Hepatocyte (in vitro differentiated cells): ENCODE measurements around the gene GALNT11. TPM values are rescaled to one million over a fixed set of nuclear protein-coding genes. Genes with fewer than 3 reads are reported as not detected.

Experiments
- DNase-seq: peaks from one replicate; pipeline ENCODE4 v3.0.0-alpha.2; 2016; ENCODE audit warnings: low spot score
- H2AFZ ChIP-seq: fragments of 200-600 bp; sonication (generic); 2 replicates; pipeline ENCODE4 v1.6.0; 2016; ENCODE audit warnings: antibody characterized with exemption, mild to moderate bottlenecking
- H3K27ac ChIP-seq: fragments of 200-600 bp; sonication (generic); 2 replicates; pipeline ENCODE4 v1.5.1; 2016; ENCODE audit warnings: mild to moderate bottlenecking
- H3K27me3 ChIP-seq: fragments of 200-600 bp; sonication (generic); 2 replicates; pipeline ENCODE4 v1.6.1; 2016
- H3K36me3 ChIP-seq: fragments of 200-600 bp; sonication (generic); replicated peaks from 2 replicates; pipeline ENCODE4 v1.5.1; 2016; ENCODE audit warnings: low read depth; ENCODE audit not compliant: insufficient read depth
- H3K4me1 ChIP-seq: fragments of 200-600 bp; sonication (generic); 2 replicates; pipeline ENCODE4 v1.5.1; 2016; ENCODE audit warnings: mild to moderate bottlenecking, moderate library complexity; ENCODE audit not compliant: insufficient read depth
- H3K4me2 ChIP-seq: fragments of 200-600 bp; sonication (generic); 2 replicates; pipeline ENCODE4 v1.6.0; 2016
- H3K4me3 ChIP-seq: fragments of 200-600 bp; sonication (generic); 2 replicates; pipeline ENCODE4 v1.5.1; 2016; ENCODE audit warnings: mild to moderate bottlenecking
- H3K79me2 ChIP-seq: fragments of 200-600 bp; sonication (generic); 2 replicates; pipeline ENCODE4 v1.6.0; 2017; ENCODE audit warnings: mild to moderate bottlenecking
- H3K9me2 ChIP-seq: fragments of 200-600 bp; sonication (generic); replicated peaks from 2 replicates; pipeline ENCODE4 v1.6.0; 2017; ENCODE audit warnings: mild to moderate bottlenecking; ENCODE audit not compliant: insufficient read depth
- H3K9me3 ChIP-seq: fragments of 200-600 bp; sonication (generic); 2 replicates; pipeline ENCODE4 v1.5.1; 2016; ENCODE audit warnings: low read depth, mild to moderate bottlenecking
- H4K20me1 ChIP-seq: fragments of 200-600 bp; sonication (generic); 2 replicates; pipeline ENCODE4 v1.6.0; 2016; ENCODE audit warnings: mild to moderate bottlenecking; ENCODE audit not compliant: insufficient read depth, poor library complexity, severe bottlenecking
- EZH2 ChIP-seq: fragments of 200-600 bp; sonication (generic); IDR thresholded peaks from 2 replicates; pipeline ENCODE4 v1.6.1; 2016; ENCODE audit warnings: antibody characterized with exemption, mild to moderate bottlenecking, borderline replicate concordance
- EZH2phosphoT487 ChIP-seq: fragments of 200-600 bp; sonication (generic); IDR thresholded peaks from one replicate; pipeline ENCODE4 v1.6.1; 2018; ENCODE audit warnings: antibody characterized with exemption, mild to moderate bottlenecking, low read depth, moderate library complexity; ENCODE audit not compliant: unreplicated experiment, severe bottlenecking
- WGBS: methylation state at CpG from one replicate; pipeline ENCODE4 v1.1.6; 2016; ENCODE audit warnings: low lambda C conversion rate; ENCODE audit errors: missing lambda C conversion rate; 5-methylcytosine and 5-hydroxymethylcytosine counted together
- polyA plus RNA-seq: library from polyadenylated mRNA; unstranded; fragments of >200 nt; fragmentation: Nextera tagmentation; extraction: Ambion mirVana; gene quantifications from 2 replicates; pipeline ENCODE4 v1.2.1, GENCODE V29; 2016
- total RNA-seq: library from RNA; depleted of rRNA; stranded (reverse); fragments of >200 nt; gene quantifications from 2 replicates; pipeline ENCODE4 v1.2.3, GENCODE V29; 2014
- TF ChIP-seq, protein P1 (sequence below): fragments of 200-600 bp; sonication (generic); IDR thresholded peaks from 2 replicates; pipeline ENCODE4 v1.5.1; 2016; ENCODE audit warnings: antibody characterized with exemption, mild to moderate bottlenecking; ENCODE audit not compliant: poor library complexity

GALNT11 gene
- total and polyA plus RNA-seq, 2 experiments from 2014 or later: 43.7 to 64.1 TPM

DNA sequence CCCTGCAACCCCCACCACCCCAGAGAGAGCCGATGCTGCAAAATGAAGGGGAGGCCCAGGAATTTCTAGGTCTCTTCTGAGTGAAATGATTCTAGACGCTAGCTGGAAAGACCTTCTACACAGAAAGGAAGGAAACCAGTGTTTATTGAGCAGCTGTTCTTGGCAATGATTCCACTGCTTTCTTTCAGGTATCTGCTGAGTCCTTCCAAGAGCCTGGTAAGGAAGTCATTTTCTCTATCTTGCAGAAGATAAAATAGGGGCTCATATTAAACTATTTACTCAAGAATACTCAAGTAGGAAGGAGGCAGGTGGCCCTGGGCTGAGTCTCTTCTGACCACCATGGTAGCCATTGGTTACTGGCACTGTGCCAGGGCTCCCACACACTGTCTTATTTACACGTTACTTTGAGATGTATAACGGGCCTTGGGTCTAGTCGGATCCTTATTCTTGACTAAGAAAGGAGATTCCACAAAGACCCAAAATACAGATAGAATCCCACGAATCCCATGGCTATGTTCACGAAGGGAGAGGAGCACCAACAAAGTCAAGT, 112.1 kb downstream of the GALNT11 start:
- 83% methylated on average over 7 of the region's 7 CpGs for WGBS
- DNase-seq: no peak
- Histone ChIP-seq H3K9me3 (no peaks in the 10 kb centered on the region), H3K27ac (no peak overlapping the region), H3K4me3 (no peak overlapping the region), H3K4me2 (no peak overlapping the region), H3K27me3 (no peaks in the 10 kb centered on the region), H3K9me2 (no peaks in the 10 kb centered on the region), H3K79me2 (no peaks in the 10 kb centered on the region), H4K20me1 (no peaks in the 10 kb centered on the region), H3K4me1 (no peaks in the 10 kb centered on the region), H2AFZ (no peak overlapping the region), H3K36me3 (no peaks in the 10 kb centered on the region)
- no peak for TF ChIP-seq EZH2phosphoT487
- no peak for TF ChIP-seq EZH2
- TF ChIP-seq, protein P1, sequence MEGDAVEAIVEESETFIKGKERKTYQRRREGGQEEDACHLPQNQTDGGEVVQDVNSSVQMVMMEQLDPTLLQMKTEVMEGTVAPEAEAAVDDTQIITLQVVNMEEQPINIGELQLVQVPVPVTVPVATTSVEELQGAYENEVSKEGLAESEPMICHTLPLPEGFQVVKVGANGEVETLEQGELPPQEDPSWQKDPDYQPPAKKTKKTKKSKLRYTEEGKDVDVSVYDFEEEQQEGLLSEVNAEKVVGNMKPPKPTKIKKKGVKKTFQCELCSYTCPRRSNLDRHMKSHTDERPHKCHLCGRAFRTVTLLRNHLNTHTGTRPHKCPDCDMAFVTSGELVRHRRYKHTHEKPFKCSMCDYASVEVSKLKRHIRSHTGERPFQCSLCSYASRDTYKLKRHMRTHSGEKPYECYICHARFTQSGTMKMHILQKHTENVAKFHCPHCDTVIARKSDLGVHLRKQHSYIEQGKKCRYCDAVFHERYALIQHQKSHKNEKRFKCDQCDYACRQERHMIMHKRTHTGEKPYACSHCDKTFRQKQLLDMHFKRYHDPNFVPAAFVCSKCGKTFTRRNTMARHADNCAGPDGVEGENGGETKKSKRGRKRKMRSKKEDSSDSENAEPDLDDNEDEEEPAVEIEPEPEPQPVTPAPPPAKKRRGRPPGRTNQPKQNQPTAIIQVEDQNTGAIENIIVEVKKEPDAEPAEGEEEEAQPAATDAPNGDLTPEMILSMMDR: no peak

DNA sequence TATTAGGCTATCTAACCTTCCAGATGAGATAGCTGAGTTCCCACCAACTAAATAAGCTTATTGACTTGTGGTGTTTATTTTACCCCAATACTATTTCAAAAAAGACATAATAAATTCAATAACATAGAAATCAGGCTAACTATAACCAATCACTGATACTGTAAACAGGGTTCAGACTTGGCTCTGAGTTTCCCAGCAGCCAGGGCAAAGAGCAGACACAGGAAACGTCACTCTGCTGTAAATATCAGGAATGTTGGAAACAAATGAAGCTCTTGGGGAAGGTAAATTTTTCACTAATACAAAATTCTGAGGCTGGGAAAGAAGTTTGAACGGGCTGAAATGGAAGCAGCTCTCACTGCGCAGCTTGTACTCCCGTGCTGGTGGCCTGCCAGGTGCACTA, 114.6 kb downstream of the GALNT11 start:
- H3K9me2 ChIP-seq: no peaks in the 10 kb centered on the region

DNA sequence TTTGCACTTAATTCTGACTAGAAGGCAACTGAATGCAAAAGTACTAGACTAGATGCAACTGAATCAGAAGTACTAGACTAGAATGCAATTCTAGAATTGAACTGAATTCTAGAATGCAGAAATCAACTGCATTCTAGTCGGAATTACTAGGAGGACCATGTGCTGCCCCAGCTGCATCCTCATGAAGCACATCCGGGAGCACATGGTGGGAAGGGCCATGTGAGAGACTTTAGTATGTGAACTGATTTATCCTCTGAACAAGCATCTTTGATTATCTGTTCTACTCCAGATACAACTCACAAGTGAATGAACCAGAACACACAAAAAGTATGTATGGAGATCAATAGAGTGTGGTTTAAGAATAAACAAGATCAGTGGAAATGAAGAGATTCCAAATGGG, 115.1 kb downstream of the GALNT11 start:
- TF ChIP-seq EZH2phosphoT487 (no peak), EZH2 (no peak)
- TF ChIP-seq, protein P1: no peak
- Histone ChIP-seq H3K4me1 (no peaks in the 10 kb centered on the region), H3K27ac (no peak overlapping the region), H3K9me3 (no peaks in the 10 kb centered on the region), H4K20me1 (no peaks in the 10 kb centered on the region), H2AFZ (no peak overlapping the region), H3K9me2 (no peaks in the 10 kb centered on the region), H3K79me2 (no peaks in the 10 kb centered on the region), H3K27me3 (no peaks in the 10 kb centered on the region), H3K36me3 (no peaks in the 10 kb centered on the region), H3K4me3 (no peak overlapping the region), H3K4me2 (no peak overlapping the region)
- DNase-seq: no peak
- 98% methylated on average over 2 of the region's 2 CpGs for WGBS

More for the DNA sequence above, 114.6 kb downstream of the GALNT11 start:
- DNase-seq: no peak
- Histone ChIP-seq H3K4me1 (no peaks in the 10 kb centered on the region), H3K36me3 (no peaks in the 10 kb centered on the region), H3K27me3 (no peaks in the 10 kb centered on the region), H3K9me3 (no peaks in the 10 kb centered on the region), H3K4me2 (no peak overlapping the region), H2AFZ (no peak overlapping the region), H3K27ac (no peak overlapping the region), H4K20me1 (no peaks in the 10 kb centered on the region), H3K79me2 (no peaks in the 10 kb centered on the region), H3K4me3 (no peak overlapping the region)
- WGBS: 94% methylated on average over 4 of the region's 4 CpGs
- TF ChIP-seq, protein P1: no peak
- TF ChIP-seq EZH2phosphoT487 (no peak), EZH2 (no peak)
